ENCODE data around the gene RNF183. TPM values are rescaled to one million over a fixed set of nuclear protein-coding genes. Genes with fewer than 3 reads are reported as not detected.

RNF183 gene
- total and polyA plus RNA-seq, 2 of the 4 experiments (the other 2 are of a cell fraction): not detected

GRCh38 chr9:113299800-113300292 is 3.3 kb downstream of the RNF183 start:
- no peaks in the 10 kb centered on the region for H3K9me1 ChIP-seq (ENCODE audit: insufficient read depth, low read length)
- no peak overlapping the region for H3K4me3 ChIP-seq (ENCODE audit: insufficient read depth, low read depth, low read length)
- in situ Hi-C loops (cut with MboI; ENCODE audit: low sequenced_read_pairs): loop anchor here (10.0 kb wide), 1 partner anchor 355 kb away; no protein-coding TSS in a partner anchor
- no TSS peak for BruUV-seq (replicated peaks)
- no peak overlapping the region for H3K56ac ChIP-seq (ENCODE audit: extremely low read depth, insufficient read depth, low read length)
- H2BK120ac ChIP-seq (ENCODE audit: low read depth, low read length): no peak overlapping the region
- DNase-seq: no peak
- no peaks in the 10 kb centered on the region for H3K36me3 ChIP-seq (ENCODE audit: control insufficient read depth, insufficient read depth, low read length)
- H2AFZ ChIP-seq (replicated peaks; ENCODE audit: low read length, poor library complexity): no peak overlapping the region
- H3K23ac ChIP-seq (ENCODE audit: low read depth, low read length): no peak overlapping the region
- H3K18ac ChIP-seq (ENCODE audit: low read depth, low read length): no peak overlapping the region
- no CpG with 5 or more reads among the region's 8 CpGs for WGBS, 2 experiments (ENCODE audit: extremely low coverage in 2 of 2, insufficient read length in 1 of 2)
- no peak overlapping the region for H4K8ac ChIP-seq (ENCODE audit: low read depth in 2 of 2, low read length in 2 of 2)
- H2BK5ac ChIP-seq (ENCODE audit: low read depth, low read length, poor library complexity, severe bottlenecking): no peak overlapping the region
- intact Hi-C loops (cut with micrococcal nuclease): no loop called here
- no peak overlapping the region for H3K4ac ChIP-seq (ENCODE audit: low read depth, low read length)
- no peaks in the 10 kb centered on the region for H3K79me1 ChIP-seq (ENCODE audit: low read depth in 1 of 2, low read length in 2 of 2)
- H3K9ac ChIP-seq (ENCODE audit: low read depth, low read length): no peak overlapping the region
- H4K5ac ChIP-seq (ENCODE audit: low read depth, low read length): no peak overlapping the region
- H2BK20ac ChIP-seq (ENCODE audit: low read depth, low read length): no peak overlapping the region
- CTCF ChIA-PET: no interaction called here
- H3K27ac ChIP-seq (ENCODE audit: insufficient read depth, low read length): no peak overlapping the region
- H3K14ac ChIP-seq (replicated peaks; ENCODE audit: low read depth, low read length): no peak overlapping the region
- no peak for ATAC-seq (ENCODE audit: low read depth)
- no peak overlapping the region for H2AK9ac ChIP-seq (replicated peaks; ENCODE audit: low read depth, low read length, poor library complexity)
- POLR2A ChIA-PET (ENCODE audit: unreplicated experiment): no interaction called here
- H3K4me2 ChIP-seq (ENCODE audit: low read depth, low read length): no peak overlapping the region
- no peak overlapping the region for H2AK5ac ChIP-seq (ENCODE audit: low read depth, low read length)
- dilution Hi-C loops (cut with HindIII; ENCODE audit: low sequenced_read_pairs, unreplicated experiment): no loop called here
- H3K4me1 ChIP-seq (ENCODE audit: control insufficient read depth, insufficient read depth, low read length): no peaks in the 10 kb centered on the region
- H3K27me3 ChIP-seq (ENCODE audit: control insufficient read depth, insufficient read depth, low read length): peaks cover 34% of the 10 kb centered on the region
- no peak for TF ChIP-seq BHLHE40 (IDR thresholded peaks at IDR 0.05; ENCODE audit: low read depth, low read length)
- H2BK15ac ChIP-seq (ENCODE audit: low read depth, low read length): no peak overlapping the region
- H4K91ac ChIP-seq (ENCODE audit: insufficient read depth, low read depth, low read length): no peak overlapping the region
- no peaks in the 10 kb centered on the region for H3K9me3 ChIP-seq (ENCODE audit: control insufficient read depth, insufficient read depth, low read length)
- H4K20me1 ChIP-seq (ENCODE audit: insufficient read depth, low read length): no peaks in the 10 kb centered on the region
